H7 (cell line): ENCODE results near the gene ENTR1. TPM values are rescaled to one million over a fixed set of nuclear protein-coding genes. Genes with fewer than 3 reads are reported as not detected.
A peak's percentile ranks its signal among the peaks of the same experiment; 100 is the strongest.

Experiments used
- DNase-seq: peaks from one replicate; pipeline ENCODE4 v3.0.0; 2012
- H3K27me3 ChIP-seq: 2 replicates; pipeline ENCODE4 v1.6.0; 2011; ENCODE audit warnings: mild to moderate bottlenecking, low read length; ENCODE audit not compliant: control insufficient read depth, insufficient read depth
- H3K36me3 ChIP-seq: replicated peaks from 2 replicates; pipeline ENCODE4 v1.5.1; 2011; ENCODE audit warnings: low read length; ENCODE audit not compliant: control insufficient read depth, insufficient read depth
- H3K4me3 ChIP-seq: 2 replicates; pipeline ENCODE4 v1.5.1; 2011; ENCODE audit warnings: low read depth, mild to moderate bottlenecking, control low read depth, low read length, moderate library complexity; ENCODE audit not compliant: insufficient read depth
- total RNA-seq: library from RNA; depleted of rRNA; stranded (reverse); fragments of >200 nt; shearing (Covaris generic); gene quantifications from 2 replicates; pipeline ENCODE4 v1.2.3, GENCODE V29; 2014; rRNA removed

ENTR1 gene
- total RNA-seq, 1 experiment from 2014 or later: 141 TPM

GRCh38 chr9:136352682-136353081 is 57.7 kb downstream of the ENTR1 start:
- Histone ChIP-seq H3K36me3 (no peaks in the 10 kb centered on the region), H3K27me3 (no peaks in the 10 kb centered on the region), H3K4me3 (no peak overlapping the region)
- DNase-seq: peak; percentile 81

Other genes starting within 250 kb of the ENTR1 start
- 0.07 TPM in 1 of 2 replicates, not detected in the other for gene LHX3, start 205.5 kb downstream of the ENTR1 start, total RNA-seq
- gene QSOX2, start 164.8 kb downstream of the ENTR1 start, total RNA-seq: 22.6 and 24.6 TPM in 2 replicates
- gene CCDC187, start 106.5 kb downstream of the ENTR1 start, total RNA-seq: 0.04 TPM in 1 of 2 replicates, not detected in the other
- gene GPSM1, start 83.1 kb downstream of the ENTR1 start, total RNA-seq: 17.3 and 22.2 TPM in 2 replicates
- gene DNLZ, start 46.9 kb downstream of the ENTR1 start, total RNA-seq: 11.2 and 20.2 TPM in 2 replicates
- gene CARD9, start 36.9 kb downstream of the ENTR1 start, total RNA-seq: 0.15 and 0.28 TPM in 2 replicates
- 13.3 and 14.0 TPM in 2 replicates for gene SNAPC4, start 10.4 kb downstream of the ENTR1 start, total RNA-seq
- gene PMPCA, start within 50 bp of the ENTR1 start, total RNA-seq: 95.7 and 100 TPM in 2 replicates
- gene INPP5E, start 29.2 kb upstream of the ENTR1 start, total RNA-seq: 12.4 and 15.2 TPM in 2 replicates
- gene SEC16A, start 72.4 kb upstream of the ENTR1 start, total RNA-seq: 17.7 and 23.2 TPM in 2 replicates
- gene NOTCH1, start 135.4 kb upstream of the ENTR1 start, total RNA-seq: 32.2 and 33.3 TPM in 2 replicates